ENCODE results near the gene MLX.

DNA sequence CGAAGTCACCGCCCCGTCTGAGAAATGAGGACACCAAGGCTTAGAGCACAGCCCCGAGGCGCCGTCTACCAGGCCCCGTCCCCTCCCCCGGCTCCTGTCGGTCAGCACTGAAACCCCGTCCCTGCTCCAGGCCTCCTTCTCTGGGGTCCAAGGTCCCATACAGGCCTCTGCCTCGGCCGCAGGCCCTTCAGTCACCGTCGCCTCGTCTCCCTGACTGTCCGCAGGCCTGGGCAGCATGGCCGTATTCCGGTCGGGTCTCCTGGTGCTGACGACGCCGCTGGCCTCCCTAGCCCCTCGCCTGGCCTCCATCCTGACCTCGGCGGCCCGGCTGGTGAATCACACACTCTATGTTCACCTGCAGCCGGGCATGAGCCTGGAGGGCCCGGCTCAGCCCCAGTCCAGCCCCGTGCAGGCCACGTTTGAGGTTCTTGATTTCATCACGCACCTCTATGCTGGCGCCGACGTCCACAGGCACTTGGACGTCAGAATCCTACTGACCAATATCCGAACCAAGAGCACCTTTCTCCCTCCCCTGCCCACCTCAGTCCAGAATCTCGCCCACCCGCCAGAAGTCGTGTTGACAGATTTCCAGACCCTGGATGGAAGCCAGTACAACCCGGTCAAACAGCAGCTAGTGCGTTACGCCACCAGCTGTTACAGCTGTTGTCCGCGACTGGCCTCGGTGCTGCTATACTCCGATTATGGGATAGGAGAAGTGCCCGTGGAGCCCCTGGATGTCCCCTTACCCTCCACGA, 4.3 kb upstream of the MLX start:
- TF ChIP-seq POLR2A (IDR thresholded peaks at IDR 0.05) (no peak), POLR2AphosphoS5 (IDR thresholded peaks at IDR 0.05; ENCODE audit: insufficient read depth in 1 of 2, low read depth in 1 of 2) (no peak)
- TF ChIP-seq, protein P1, sequence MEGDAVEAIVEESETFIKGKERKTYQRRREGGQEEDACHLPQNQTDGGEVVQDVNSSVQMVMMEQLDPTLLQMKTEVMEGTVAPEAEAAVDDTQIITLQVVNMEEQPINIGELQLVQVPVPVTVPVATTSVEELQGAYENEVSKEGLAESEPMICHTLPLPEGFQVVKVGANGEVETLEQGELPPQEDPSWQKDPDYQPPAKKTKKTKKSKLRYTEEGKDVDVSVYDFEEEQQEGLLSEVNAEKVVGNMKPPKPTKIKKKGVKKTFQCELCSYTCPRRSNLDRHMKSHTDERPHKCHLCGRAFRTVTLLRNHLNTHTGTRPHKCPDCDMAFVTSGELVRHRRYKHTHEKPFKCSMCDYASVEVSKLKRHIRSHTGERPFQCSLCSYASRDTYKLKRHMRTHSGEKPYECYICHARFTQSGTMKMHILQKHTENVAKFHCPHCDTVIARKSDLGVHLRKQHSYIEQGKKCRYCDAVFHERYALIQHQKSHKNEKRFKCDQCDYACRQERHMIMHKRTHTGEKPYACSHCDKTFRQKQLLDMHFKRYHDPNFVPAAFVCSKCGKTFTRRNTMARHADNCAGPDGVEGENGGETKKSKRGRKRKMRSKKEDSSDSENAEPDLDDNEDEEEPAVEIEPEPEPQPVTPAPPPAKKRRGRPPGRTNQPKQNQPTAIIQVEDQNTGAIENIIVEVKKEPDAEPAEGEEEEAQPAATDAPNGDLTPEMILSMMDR (IDR thresholded peaks at IDR 0.05) = no peak
